ENCODE results near the gene RTN3.

Gene RTN3

DNA sequence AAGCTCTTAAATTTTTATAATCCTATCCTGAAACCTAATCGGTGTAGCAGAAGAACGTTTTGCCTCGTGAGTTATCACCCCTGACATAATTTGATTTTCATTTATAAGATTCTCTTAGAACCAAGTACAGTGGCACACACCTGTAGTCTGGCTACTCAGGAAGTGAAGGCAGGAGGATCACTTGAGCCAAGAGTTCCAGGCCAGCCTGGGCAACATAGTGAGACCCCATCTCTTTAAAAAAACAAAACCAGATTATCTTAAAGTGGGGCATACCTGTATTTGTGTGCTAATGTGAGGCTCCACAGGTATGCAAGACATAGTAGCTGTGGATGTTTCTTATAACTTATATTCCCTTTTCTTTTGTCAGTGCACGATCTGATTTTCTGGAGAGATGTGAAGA is 68.3 kb downstream of the RTN3 start:
- Histone ChIP-seq H3K9me3 (ENCODE audit: insufficient read depth, low read length, severe bottlenecking) (no peaks in the 10 kb centered on the region), H2AFZ (ENCODE audit: low read depth, low read length) (no peak overlapping the region), H3K79me2 (ENCODE audit: insufficient read depth, low read length) (peaks cover 41% of the 10 kb centered on the region), H3K4me2 (ENCODE audit: insufficient read depth, low read length) (no peak overlapping the region), H3K4me1 (ENCODE audit: insufficient read depth, low read length) (no peaks in the 10 kb centered on the region), H3K4me3 (ENCODE audit: low read depth in 1 of 2, low read length in 2 of 2) (no peak overlapping the region), H3K9ac (ENCODE audit: low read depth, low read length) (no peak overlapping the region), H3K27me3 (ENCODE audit: insufficient read depth, low read length, poor library complexity) (no peaks in the 10 kb centered on the region), H3K27ac (ENCODE audit: low read length) (no peak overlapping the region), H3K36me3 (ENCODE audit: insufficient read depth, low read length) (peaks cover 56% of the 10 kb centered on the region), H4K20me1 (ENCODE audit: insufficient read depth, low read length) (peaks cover 27% of the 10 kb centered on the region; the same call in 1 of the 2 replicates)
- DNase-seq (no peak), ATAC-seq (ENCODE audit: insufficient read depth, low read depth) (no peak)
- TF ChIP-seq, protein P1, sequence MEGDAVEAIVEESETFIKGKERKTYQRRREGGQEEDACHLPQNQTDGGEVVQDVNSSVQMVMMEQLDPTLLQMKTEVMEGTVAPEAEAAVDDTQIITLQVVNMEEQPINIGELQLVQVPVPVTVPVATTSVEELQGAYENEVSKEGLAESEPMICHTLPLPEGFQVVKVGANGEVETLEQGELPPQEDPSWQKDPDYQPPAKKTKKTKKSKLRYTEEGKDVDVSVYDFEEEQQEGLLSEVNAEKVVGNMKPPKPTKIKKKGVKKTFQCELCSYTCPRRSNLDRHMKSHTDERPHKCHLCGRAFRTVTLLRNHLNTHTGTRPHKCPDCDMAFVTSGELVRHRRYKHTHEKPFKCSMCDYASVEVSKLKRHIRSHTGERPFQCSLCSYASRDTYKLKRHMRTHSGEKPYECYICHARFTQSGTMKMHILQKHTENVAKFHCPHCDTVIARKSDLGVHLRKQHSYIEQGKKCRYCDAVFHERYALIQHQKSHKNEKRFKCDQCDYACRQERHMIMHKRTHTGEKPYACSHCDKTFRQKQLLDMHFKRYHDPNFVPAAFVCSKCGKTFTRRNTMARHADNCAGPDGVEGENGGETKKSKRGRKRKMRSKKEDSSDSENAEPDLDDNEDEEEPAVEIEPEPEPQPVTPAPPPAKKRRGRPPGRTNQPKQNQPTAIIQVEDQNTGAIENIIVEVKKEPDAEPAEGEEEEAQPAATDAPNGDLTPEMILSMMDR (IDR thresholded peaks at IDR 0.05; ENCODE audit: borderline replicate concordance, extremely low read depth, low read length, poor library complexity, severe bottlenecking) = no peak
- no peak for TF ChIP-seq EZH2 (IDR thresholded peaks at IDR 0.05; ENCODE audit: borderline replicate concordance, low read depth, low read length, severe bottlenecking)

DNA sequence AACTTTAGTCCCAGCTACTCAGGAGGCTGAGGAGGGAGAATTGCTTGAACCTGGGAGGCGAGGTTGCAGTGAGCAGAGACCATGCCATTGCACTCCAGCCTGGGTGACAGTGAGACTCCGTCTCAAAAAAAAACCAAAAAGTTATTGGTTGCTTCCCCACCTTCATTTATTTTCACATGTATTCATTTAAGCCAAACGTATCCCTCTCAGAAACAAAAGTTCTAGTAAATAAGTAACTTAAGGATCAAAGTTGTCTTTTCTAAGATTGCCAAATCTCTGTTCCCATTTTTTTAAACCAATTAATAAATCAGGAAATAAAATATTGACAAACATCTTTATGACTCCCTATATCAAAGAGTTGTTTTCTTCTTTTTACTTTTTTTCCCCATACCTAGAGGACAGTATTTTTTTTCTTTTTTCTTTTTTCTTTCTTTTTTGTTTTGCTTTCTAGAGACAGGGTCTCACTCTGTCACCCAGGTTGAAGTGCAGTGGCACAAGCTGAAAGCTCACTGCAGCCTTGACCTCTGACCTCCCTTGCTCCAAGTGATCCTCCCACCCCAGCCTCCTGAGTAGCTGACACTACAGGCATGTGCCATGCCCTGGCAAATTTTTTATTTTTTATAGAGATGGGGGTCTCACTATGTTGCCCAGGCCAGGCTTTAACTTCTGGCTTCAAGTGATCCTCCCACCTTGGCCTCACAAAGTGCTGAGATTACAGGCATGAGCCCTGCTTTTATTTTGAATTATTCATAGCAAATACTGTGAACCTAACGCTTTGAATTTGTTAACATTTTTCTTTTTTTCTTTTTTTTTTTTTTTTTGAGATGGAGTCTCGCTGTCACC is 75.8 kb downstream of the RTN3 start:
- ATAC-seq (ENCODE audit: insufficient read depth, low read depth) (no peak), DNase-seq (no peak)
- TF ChIP-seq, protein P1 (IDR thresholded peaks at IDR 0.05; ENCODE audit: borderline replicate concordance, extremely low read depth, low read length, poor library complexity, severe bottlenecking) = no peak
- TF ChIP-seq EZH2 (IDR thresholded peaks at IDR 0.05; ENCODE audit: borderline replicate concordance, low read depth, low read length, severe bottlenecking) = no peak
- Histone ChIP-seq H3K79me2 (ENCODE audit: insufficient read depth, low read length) (no peaks in the 10 kb centered on the region), H2AFZ (ENCODE audit: low read depth, low read length) (no peak overlapping the region), H3K9ac (ENCODE audit: low read depth, low read length) (no peak overlapping the region), H3K4me2 (ENCODE audit: insufficient read depth, low read length) (no peak overlapping the region), H3K4me1 (ENCODE audit: insufficient read depth, low read length) (no peaks in the 10 kb centered on the region), H3K9me3 (ENCODE audit: insufficient read depth, low read length, severe bottlenecking) (no peaks in the 10 kb centered on the region), H3K27ac (ENCODE audit: low read length) (no peak overlapping the region), H4K20me1 (ENCODE audit: insufficient read depth, low read length) (peaks cover 2% of the 10 kb centered on the region; the same call in 1 of the 2 replicates), H3K36me3 (ENCODE audit: insufficient read depth, low read length) (peaks cover 60% of the 10 kb centered on the region), H3K27me3 (ENCODE audit: insufficient read depth, low read length, poor library complexity) (no peaks in the 10 kb centered on the region), H3K4me3 (ENCODE audit: low read depth in 1 of 2, low read length in 2 of 2) (no peak overlapping the region)

DNA sequence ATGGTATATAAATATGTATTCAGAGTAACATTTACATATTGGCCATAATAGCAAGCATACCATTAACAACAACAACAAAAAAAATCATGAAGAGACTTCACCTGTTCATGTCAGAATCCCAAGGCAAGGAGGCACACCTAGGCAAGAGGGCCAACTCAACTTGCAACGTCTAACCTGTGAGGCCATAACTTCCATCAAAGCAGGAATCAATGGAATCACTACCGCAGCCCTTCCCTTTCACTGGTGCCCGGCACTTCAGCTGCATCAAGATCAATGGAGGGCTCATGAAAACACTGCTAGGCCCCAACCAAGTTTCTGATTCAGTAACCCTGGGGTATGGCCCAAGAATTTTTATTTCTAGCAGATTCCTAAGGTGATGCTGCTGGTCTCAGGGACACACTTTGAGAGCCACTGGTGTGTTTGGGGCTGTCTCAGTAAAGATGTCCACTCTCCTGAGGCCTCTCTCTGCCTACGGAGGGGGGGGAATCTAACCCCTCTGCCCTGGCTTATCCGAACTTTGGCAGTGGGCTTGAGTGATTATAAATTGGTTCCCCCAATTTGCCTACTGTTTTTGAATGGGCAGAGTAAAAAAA is 79.3 kb downstream of the RTN3 start:
- H3K4me3 ChIP-seq (ENCODE audit: low read depth in 1 of 2, low read length in 2 of 2) = no peak overlapping the region
- no peaks in the 10 kb centered on the region for H3K27me3 ChIP-seq (ENCODE audit: insufficient read depth, low read length, poor library complexity)
- peaks cover 62% of the 10 kb centered on the region for H3K36me3 ChIP-seq (ENCODE audit: insufficient read depth, low read length)
- H3K79me2 ChIP-seq (ENCODE audit: insufficient read depth, low read length) = no peaks in the 10 kb centered on the region
- DNase-seq (no peak), ATAC-seq (ENCODE audit: insufficient read depth, low read depth) (no peak)
- no peak overlapping the region for H3K9ac ChIP-seq (ENCODE audit: low read depth, low read length)
- H3K4me2 ChIP-seq (ENCODE audit: insufficient read depth, low read length) = no peak overlapping the region
- TF ChIP-seq, protein P1 (IDR thresholded peaks at IDR 0.05; ENCODE audit: borderline replicate concordance, extremely low read depth, low read length, poor library complexity, severe bottlenecking) = no peak
- no peak for TF ChIP-seq EZH2 (IDR thresholded peaks at IDR 0.05; ENCODE audit: borderline replicate concordance, low read depth, low read length, severe bottlenecking)
- no peaks in the 10 kb centered on the region for H3K9me3 ChIP-seq (ENCODE audit: insufficient read depth, low read length, severe bottlenecking)
- H2AFZ ChIP-seq (ENCODE audit: low read depth, low read length) = no peak overlapping the region
- no peak overlapping the region for H3K27ac ChIP-seq (ENCODE audit: low read length)
- no peaks in the 10 kb centered on the region for H3K4me1 ChIP-seq (ENCODE audit: insufficient read depth, low read length)
- peaks cover 4% of the 10 kb centered on the region for H4K20me1 ChIP-seq (ENCODE audit: insufficient read depth, low read length)
